ENCODE measurements around the gene STEAP3. TPM values are rescaled to one million over a fixed set of nuclear protein-coding genes. Genes with fewer than 3 reads are reported as not detected.

The STEAP3 gene
- polyA plus RNA-seq, 2 of the 4 experiments (the other 2 are of a cell fraction), result 23.5 to 30.2 TPM

DNA sequence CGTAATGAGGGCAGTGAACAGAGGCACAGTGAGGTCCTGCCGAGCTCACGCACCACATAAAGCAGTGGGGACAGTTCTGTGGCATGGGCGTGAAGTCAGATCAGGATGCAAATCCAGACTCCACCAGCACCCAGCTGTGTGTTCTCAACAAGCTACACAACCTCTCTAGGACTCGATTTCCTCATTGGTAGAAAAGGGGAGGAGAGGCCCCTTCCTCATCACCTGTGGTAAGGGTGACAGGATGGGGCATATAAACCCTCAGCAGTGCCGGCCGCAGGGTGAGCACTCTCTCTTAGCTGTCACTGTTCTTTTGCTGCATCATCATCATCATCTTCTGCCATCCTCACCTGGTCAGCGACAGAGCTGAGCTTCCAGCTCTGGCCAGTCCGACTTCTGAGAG is 88.2 kb downstream of the STEAP3 start (continued):
- TF ChIP-seq, protein P1, sequence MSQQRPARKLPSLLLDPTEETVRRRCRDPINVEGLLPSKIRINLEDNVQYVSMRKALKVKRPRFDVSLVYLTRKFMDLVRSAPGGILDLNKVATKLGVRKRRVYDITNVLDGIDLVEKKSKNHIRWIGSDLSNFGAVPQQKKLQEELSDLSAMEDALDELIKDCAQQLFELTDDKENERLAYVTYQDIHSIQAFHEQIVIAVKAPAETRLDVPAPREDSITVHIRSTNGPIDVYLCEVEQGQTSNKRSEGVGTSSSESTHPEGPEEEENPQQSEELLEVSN (IDR thresholded peaks at IDR 0.05; ENCODE audit: borderline replicate concordance, low read depth), result no peak
- TF ChIP-seq JUN (IDR thresholded peaks at IDR 0.05), result no peak

Other genes starting within 250 kb of the STEAP3 start
- not detected in 2 replicates for gene C1QL2, start 65.1 kb upstream of the STEAP3 start, polyA plus RNA-seq (2011; rRNA removed)
- not detected in 3 replicates for gene C1QL2, start 65.1 kb upstream of the STEAP3 start, polyA plus RNA-seq (2017; fragmentation: RNase III; extraction: RNeasy Plus Mini Kit Qiagen cat#74134 plus additional on column Dnase treatment)
- 34.3 and 38.8 TPM in 2 replicates for gene C2orf76, start 143.0 kb downstream of the STEAP3 start, polyA plus RNA-seq (2011; rRNA removed)
- gene C2orf76, start 143.0 kb downstream of the STEAP3 start, polyA plus RNA-seq (2017; fragmentation: RNase III; extraction: RNeasy Plus Mini Kit Qiagen cat#74134 plus additional on column Dnase treatment), result 14.2 to 17.7 TPM (median 16.6 TPM) in 3 replicates
- 260 and 339 TPM in 2 replicates for gene DBI, start 143.1 kb downstream of the STEAP3 start, polyA plus RNA-seq (2011; rRNA removed)
- gene DBI, start 143.1 kb downstream of the STEAP3 start, polyA plus RNA-seq (2017; fragmentation: RNase III; extraction: RNeasy Plus Mini Kit Qiagen cat#74134 plus additional on column Dnase treatment), result 641 to 829 TPM (median 823 TPM) in 3 replicates
- gene TMEM37, start 208.0 kb downstream of the STEAP3 start, polyA plus RNA-seq (2011; rRNA removed), result 7.5 and 10.8 TPM in 2 replicates
- gene TMEM37, start 208.0 kb downstream of the STEAP3 start, polyA plus RNA-seq (2017; fragmentation: RNase III; extraction: RNeasy Plus Mini Kit Qiagen cat#74134 plus additional on column Dnase treatment), result 3.3 to 5.1 TPM (median 4.7 TPM) in 3 replicates

Data from A549 (cell line).